GM21528 (cell line): ENCODE results near the gene HMHB1.

Experiments used
- ATAC-seq: cut with Tn5 transposase; IDR thresholded peaks from one replicate; pipeline ENCODE4 v1.9.1; 2021; ENCODE audit warnings: mild to moderate bottlenecking, moderate library complexity; ENCODE audit not compliant: unreplicated experiment, low FRiP score

Gene HMHB1

DNA sequence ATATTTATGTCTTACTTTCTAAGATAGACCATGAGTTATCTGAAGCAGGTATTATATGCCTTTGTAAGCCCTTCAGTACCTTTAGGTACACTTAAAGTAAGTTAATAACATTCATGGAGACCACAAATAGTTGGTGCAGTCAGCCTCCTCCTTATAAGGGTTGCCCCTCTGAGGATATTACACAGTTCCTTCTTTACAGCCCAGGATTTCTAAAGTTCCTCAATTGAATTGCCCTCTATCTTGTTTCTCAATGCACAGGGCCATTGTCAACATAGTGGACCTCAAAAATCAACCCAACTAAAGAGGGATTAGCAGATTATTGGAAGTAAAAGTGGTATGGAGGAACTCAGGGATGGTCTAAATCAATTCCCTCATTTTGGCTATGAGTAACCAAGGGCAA, 50.3 kb downstream of the HMHB1 start:
- no peak for ATAC-seq

DNA sequence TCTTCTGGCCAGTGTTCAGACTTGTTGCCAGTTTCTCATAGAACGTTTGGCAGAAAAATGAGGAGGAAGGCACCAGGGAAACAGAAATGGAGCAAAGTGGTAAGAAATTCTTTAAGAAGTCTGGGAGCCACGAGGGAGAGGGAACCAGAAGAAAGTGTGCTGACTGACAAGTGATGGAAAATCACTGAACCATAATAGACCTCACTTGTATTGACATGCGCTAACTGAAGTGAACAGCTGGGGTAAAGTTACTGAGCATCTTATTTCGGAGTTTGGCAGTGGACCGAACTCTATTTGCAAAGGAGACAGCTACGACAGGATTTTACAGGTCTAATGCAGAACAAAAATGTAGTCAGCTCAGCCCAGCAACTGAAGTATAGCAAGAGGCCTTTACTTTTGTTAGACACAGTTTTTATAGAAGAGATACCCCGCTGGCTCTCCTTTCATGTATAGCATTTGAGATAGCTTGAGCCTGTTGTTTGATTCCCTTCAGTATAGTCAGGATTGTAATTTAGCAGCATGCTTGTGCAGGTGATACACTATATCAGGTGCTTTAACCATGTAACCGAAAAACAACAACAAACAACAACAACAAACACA, 53.6 kb downstream of the HMHB1 start:
- no peak for ATAC-seq
